Astrocyte of the spinal cord (primary cell): ENCODE measurements around the gene SULT1C4.

Experiments used
- DNase-seq: peaks from one replicate; pipeline ENCODE4 v3.0.0; 2011; ENCODE audit warnings: low read depth, low spot score
- H3K4me3 ChIP-seq: 2 replicates; pipeline ENCODE4 v1.5.1; 2011; ENCODE audit warnings: low read depth, mild to moderate bottlenecking, low read length, moderate library complexity
- CTCF ChIP-seq: IDR thresholded peaks from 2 replicates; pipeline ENCODE4 v1.5.1; 2012; ENCODE audit warnings: low read depth, mild to moderate bottlenecking, low read length, inconsistent platforms
- in situ Hi-C: cut with HindIII; loops from 2 replicates; pipeline ENCODE4 v1.10.0; 2017; ENCODE audit warnings: low sequenced_read_pairs

The SULT1C4 gene

GRCh38 chr2:108392029-108392428, 14.3 kb downstream of the SULT1C4 start:
- in situ Hi-C loops, result no loop called here
- TF ChIP-seq CTCF, result no peak
- H3K4me3 ChIP-seq, result no peak overlapping the region
- no peak for DNase-seq

GRCh38 chr2:108393197-108393596, 15.4 kb downstream of the SULT1C4 start:
- no peak overlapping the region for H3K4me3 ChIP-seq
- in situ Hi-C loops, result no loop called here
- DNase-seq, result no peak
- no peak for TF ChIP-seq CTCF

- no peak overlapping the region for H3K4me3 ChIP-seq
- DNase-seq, result no peak
- TF ChIP-seq CTCF, result no peak
- in situ Hi-C loops, result no loop called here
Observed at GRCh38 chr2:108395155-108395554, 17.4 kb downstream of the SULT1C4 start.

GRCh38 chr2:108396845-108397244, 19.1 kb downstream of the SULT1C4 start:
- TF ChIP-seq CTCF, result peak; percentile 28
- peak; percentile 42 for DNase-seq
- in situ Hi-C loops, result no loop called here
- H3K4me3 ChIP-seq, result no peak overlapping the region

- DNase-seq, result no peak
- no peak for TF ChIP-seq CTCF
- H3K4me3 ChIP-seq, result no peak overlapping the region
- in situ Hi-C loops, result no loop called here
Observed at GRCh38 chr2:108399479-108399878, 21.7 kb downstream of the SULT1C4 start.

GRCh38 chr2:108401800-108402199, 24.0 kb downstream of the SULT1C4 start:
- no peak for DNase-seq
- TF ChIP-seq CTCF, result no peak
- H3K4me3 ChIP-seq, result no peak overlapping the region
- in situ Hi-C loops, result no loop called here

- in situ Hi-C loops, result no loop called here
- DNase-seq, result peak; percentile 85
Observed at GRCh38 chr2:108403494-108403893, 25.7 kb downstream of the SULT1C4 start.

More at GRCh38 chr2:108403494-108403893, 25.7 kb downstream of the SULT1C4 start:
- H3K4me3 ChIP-seq, result no peak overlapping the region
- TF ChIP-seq CTCF, result no peak
